ENCODE measurements around the gene PIAS4.

DNA sequence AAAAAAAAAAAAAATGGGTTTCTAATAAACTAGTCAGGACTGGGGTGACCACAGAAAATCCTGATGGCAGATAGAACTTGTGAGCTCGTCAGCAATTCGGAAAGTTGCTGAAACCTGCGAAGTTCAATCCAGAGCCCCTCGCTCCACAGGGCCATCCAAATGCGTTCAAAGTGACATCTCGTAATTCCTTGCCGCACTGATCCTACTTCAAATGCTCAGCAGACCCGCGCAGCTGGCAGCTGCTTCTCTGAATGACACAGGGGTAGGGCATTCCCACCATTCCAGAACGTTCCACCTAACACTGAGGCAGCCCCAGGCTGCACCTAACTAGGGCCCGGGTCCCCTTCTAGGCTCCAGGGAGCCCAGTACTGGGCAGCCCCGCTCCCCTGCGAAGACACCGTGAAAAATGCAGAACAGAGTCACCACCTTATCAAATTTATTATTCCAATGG is 31.9 kb upstream of the PIAS4 start:
- TF ChIP-seq POLR2A (IDR thresholded peaks at IDR 0.05) (no peak), EP300 (IDR thresholded peaks at IDR 0.05) (no peak)
- TF ChIP-seq, protein P1, sequence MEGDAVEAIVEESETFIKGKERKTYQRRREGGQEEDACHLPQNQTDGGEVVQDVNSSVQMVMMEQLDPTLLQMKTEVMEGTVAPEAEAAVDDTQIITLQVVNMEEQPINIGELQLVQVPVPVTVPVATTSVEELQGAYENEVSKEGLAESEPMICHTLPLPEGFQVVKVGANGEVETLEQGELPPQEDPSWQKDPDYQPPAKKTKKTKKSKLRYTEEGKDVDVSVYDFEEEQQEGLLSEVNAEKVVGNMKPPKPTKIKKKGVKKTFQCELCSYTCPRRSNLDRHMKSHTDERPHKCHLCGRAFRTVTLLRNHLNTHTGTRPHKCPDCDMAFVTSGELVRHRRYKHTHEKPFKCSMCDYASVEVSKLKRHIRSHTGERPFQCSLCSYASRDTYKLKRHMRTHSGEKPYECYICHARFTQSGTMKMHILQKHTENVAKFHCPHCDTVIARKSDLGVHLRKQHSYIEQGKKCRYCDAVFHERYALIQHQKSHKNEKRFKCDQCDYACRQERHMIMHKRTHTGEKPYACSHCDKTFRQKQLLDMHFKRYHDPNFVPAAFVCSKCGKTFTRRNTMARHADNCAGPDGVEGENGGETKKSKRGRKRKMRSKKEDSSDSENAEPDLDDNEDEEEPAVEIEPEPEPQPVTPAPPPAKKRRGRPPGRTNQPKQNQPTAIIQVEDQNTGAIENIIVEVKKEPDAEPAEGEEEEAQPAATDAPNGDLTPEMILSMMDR (IDR thresholded peaks at IDR 0.05): no peak
